Bronchial epithelial cell (primary cell): ENCODE data around the gene N4BP2L1. TPM values are rescaled to one million over a fixed set of nuclear protein-coding genes. Genes with fewer than 3 reads are reported as not detected.

Experiments used
- DNase-seq: peaks from one replicate; pipeline ENCODE4 v3.0.0-alpha.2; 2010; ENCODE audit warnings: low read depth
- FAIRE-seq: peaks from 2 replicates; lab custom pipeline; 2011; peaks lifted over from hg19 to GRCh38; lab: Jason Lieb, UNC
- H3K27me3 ChIP-seq: 2 replicates; pipeline ENCODE4 v1.5.1; 2011; ENCODE audit warnings: low read length; ENCODE audit not compliant: control insufficient read depth, insufficient read depth
- H3K36me3 ChIP-seq: 2 replicates; pipeline ENCODE4 v1.5.1; 2011; ENCODE audit warnings: low read length; ENCODE audit not compliant: control insufficient read depth, insufficient read depth
- H3K4me3 ChIP-seq: 2 replicates; pipeline ENCODE4 v1.5.1; 2011; ENCODE audit warnings: mild to moderate bottlenecking, low read depth, low read length, control low read depth
- total RNA-seq: library from RNA; depleted of rRNA; stranded (reverse); fragments of >200 nt; gene quantifications from 2 replicates; pipeline ENCODE4 v1.2.1, GENCODE V29; 2014
- TF ChIP-seq, protein P1 (sequence below): IDR thresholded peaks from 2 replicates; pipeline ENCODE4 v1.5.1; 2011; ENCODE audit warnings: mild to moderate bottlenecking, moderate library complexity, low read length, control low read depth, inconsistent platforms; ENCODE audit not compliant: insufficient read depth, severe bottlenecking

N4BP2L1 gene
- total RNA-seq, 1 donor from 2014 or later = 0.79 TPM

DNA sequence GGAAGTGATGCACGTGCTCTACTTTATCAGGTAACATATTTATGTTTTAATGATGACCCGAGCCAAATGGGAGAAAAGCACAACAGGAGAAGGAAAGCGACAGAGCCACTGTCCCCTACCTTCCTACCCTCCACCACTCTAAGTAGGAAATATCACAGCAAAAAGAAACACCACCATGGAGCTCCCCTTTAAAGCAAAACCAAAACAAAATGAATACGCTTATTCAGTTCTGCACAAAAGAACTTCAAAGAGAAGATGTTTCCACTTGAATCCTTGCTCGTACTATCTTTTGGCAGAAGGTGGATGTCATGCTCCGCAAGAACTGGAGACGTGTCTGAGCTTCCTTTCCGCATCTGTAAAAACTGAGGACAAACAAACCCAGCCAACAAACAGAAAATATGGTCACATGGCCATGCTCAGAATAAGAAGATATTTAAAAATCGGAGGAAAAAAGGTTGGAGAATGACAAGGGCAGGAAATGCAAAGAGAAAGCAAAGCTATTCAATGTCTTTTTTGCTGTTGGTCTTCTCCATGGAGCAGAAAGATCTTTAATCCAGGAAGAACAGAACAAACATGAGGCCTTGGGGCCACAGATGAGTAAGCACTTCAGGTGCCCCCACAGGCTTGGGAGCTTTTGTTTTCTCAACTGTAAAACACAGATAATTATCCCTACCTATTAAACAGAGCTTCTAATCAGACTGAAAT is 19.5 kb downstream of the N4BP2L1 start:
- DNase-seq = no peak
- Histone ChIP-seq H3K36me3 (no peaks in the 10 kb centered on the region), H3K4me3 (no peak overlapping the region), H3K27me3 (no peaks in the 10 kb centered on the region)
- TF ChIP-seq, protein P1, sequence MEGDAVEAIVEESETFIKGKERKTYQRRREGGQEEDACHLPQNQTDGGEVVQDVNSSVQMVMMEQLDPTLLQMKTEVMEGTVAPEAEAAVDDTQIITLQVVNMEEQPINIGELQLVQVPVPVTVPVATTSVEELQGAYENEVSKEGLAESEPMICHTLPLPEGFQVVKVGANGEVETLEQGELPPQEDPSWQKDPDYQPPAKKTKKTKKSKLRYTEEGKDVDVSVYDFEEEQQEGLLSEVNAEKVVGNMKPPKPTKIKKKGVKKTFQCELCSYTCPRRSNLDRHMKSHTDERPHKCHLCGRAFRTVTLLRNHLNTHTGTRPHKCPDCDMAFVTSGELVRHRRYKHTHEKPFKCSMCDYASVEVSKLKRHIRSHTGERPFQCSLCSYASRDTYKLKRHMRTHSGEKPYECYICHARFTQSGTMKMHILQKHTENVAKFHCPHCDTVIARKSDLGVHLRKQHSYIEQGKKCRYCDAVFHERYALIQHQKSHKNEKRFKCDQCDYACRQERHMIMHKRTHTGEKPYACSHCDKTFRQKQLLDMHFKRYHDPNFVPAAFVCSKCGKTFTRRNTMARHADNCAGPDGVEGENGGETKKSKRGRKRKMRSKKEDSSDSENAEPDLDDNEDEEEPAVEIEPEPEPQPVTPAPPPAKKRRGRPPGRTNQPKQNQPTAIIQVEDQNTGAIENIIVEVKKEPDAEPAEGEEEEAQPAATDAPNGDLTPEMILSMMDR = no peak
- FAIRE-seq = no peak

DNA sequence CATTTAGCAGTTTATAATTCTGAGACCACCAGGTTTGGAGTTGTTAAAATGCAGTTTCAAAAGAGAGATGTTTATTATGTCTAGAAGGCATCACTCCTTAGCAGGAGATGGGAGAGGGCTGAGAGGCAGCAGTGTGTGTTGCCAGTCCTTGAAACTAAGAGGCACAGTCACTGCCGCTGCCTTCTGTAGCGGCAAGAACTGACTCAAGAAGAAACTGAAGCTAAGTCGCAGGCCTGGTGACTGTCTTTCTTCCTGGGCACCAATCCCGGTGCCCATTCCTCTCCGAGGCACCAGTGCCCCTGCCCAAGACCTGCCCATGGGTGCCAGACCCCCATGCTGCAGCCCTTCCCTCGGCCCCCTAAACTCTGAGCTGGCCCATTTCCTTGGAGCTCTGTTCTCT is 20.1 kb downstream of the N4BP2L1 start:
- Histone ChIP-seq H3K4me3 (no peak overlapping the region), H3K36me3 (no peaks in the 10 kb centered on the region), H3K27me3 (no peaks in the 10 kb centered on the region)
- no peak for FAIRE-seq
- TF ChIP-seq, protein P1 = no peak
- no peak for DNase-seq

DNA sequence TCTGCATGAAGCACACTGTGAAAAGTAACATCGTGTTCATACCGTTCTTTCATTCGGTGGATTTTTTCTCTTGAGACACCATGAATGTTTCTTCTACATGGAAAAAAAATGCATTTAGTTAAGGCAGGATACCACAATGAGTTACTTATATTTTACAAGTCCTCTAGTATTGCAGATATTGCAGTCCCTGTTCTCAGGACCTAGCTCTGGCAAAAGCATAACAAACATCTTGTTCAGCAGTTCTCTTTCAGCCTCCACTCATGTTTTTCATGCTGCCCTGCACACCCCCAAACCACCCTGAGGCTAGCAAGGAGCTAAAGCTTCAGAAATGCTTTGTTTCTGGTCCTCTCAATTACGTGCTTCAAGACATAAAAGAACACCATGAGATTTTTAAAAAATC is 24.8 kb downstream of the N4BP2L1 start:
- no peak for DNase-seq
- Histone ChIP-seq H3K36me3 (no peaks in the 10 kb centered on the region), H3K27me3 (no peaks in the 10 kb centered on the region), H3K4me3 (no peak overlapping the region)
- no peak for FAIRE-seq
- TF ChIP-seq, protein P1 = no peak

DNA sequence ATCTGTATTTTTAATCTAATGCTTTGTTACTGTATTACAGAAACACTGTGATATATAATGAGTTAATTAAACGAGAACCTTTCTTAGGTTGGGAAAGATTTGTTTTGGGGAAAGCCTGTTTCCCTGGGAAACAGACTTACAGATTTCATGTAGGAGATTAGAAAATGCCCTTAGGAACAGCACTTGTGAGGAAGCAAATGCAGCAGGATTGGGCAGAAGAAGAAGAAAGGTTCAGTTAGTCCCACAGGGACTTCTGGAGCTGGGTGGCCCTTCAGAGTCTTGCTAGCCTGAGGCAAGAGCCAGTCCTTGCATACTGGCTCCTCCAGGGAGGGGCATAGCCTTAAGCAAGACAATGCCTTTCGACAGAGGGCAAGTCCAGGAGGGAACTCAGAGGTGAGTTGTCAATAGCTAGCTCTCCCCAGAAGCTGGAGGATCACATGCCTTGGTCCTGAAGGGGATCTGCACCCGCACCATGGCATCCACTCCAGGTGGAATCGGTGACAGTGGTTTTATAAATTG is 36.8 kb downstream of the N4BP2L1 start:
- Histone ChIP-seq H3K27me3 (no peaks in the 10 kb centered on the region), H3K36me3 (no peaks in the 10 kb centered on the region), H3K4me3 (no peak overlapping the region)
- TF ChIP-seq, protein P1 = no peak
- no peak for FAIRE-seq
- DNase-seq = no peak

DNA sequence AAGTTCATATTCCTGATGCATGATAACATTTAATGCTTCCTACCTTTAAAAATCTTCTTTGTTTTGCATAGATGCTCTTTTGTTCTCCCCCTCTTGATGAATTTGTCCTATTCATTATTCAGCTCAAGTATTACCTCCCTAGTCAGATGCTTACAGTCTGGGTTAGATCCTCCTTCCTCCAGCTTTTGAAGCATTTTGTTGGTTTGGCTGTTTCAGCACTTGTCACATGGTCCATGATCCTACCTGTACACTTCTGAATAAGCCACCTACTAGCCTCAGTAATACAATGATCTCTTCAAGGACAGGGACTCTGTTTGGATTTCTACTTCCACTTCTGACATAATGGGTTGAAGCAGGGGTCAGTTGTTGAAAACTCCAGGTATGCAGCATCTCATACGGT is 37.4 kb downstream of the N4BP2L1 start:
- FAIRE-seq (no peak), DNase-seq (no peak)
- no peaks in the 10 kb centered on the region for H3K27me3 ChIP-seq
- TF ChIP-seq, protein P1 = no peak
- H3K36me3 ChIP-seq = no peaks in the 10 kb centered on the region
- no peak overlapping the region for H3K4me3 ChIP-seq
